Coronary artery (tissue), 2 donors: ENCODE results near the gene TYW1.
"Not testable (repeated sequence)": the region's sequence is repeated elsewhere in the genome, so short reads cannot be mapped to it uniquely, and the experiment has no call there.

ENCODE experiments used
- DNase-seq: peaks from one replicate; pipeline ENCODE4 v3.0.0-alpha.2; 2017; ENCODE audit warnings: low spot score
- H3K27ac ChIP-seq, 2 donors: fragments of 200-600 bp; sonication (generic); one replicate each; pipeline ENCODE4 v1.5.1; 2016 to 2019
- H3K4me3 ChIP-seq: fragments of 200-600 bp; sonication (generic); 2 replicates; pipeline ENCODE4 v1.5.1; 2016; ENCODE audit warnings: mild to moderate bottlenecking, moderate library complexity
- TF ChIP-seq, protein P1 (sequence below): fragments of 200-600 bp; sonication (generic); IDR thresholded peaks from one replicate; pipeline ENCODE4 v1.5.1; 2019; ENCODE audit warnings: antibody characterized with exemption

Gene TYW1

GRCh38 chr7:67100956-67101361, 104.3 kb downstream of the TYW1 start:
- TF ChIP-seq, protein P1, sequence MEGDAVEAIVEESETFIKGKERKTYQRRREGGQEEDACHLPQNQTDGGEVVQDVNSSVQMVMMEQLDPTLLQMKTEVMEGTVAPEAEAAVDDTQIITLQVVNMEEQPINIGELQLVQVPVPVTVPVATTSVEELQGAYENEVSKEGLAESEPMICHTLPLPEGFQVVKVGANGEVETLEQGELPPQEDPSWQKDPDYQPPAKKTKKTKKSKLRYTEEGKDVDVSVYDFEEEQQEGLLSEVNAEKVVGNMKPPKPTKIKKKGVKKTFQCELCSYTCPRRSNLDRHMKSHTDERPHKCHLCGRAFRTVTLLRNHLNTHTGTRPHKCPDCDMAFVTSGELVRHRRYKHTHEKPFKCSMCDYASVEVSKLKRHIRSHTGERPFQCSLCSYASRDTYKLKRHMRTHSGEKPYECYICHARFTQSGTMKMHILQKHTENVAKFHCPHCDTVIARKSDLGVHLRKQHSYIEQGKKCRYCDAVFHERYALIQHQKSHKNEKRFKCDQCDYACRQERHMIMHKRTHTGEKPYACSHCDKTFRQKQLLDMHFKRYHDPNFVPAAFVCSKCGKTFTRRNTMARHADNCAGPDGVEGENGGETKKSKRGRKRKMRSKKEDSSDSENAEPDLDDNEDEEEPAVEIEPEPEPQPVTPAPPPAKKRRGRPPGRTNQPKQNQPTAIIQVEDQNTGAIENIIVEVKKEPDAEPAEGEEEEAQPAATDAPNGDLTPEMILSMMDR: no peak
- no peak for DNase-seq
- H3K4me3 ChIP-seq: no peak overlapping the region
- H3K27ac ChIP-seq: no peak overlapping the region

GRCh38 chr7:67104937-67105336, 108.3 kb downstream of the TYW1 start:
- not testable (repeated sequence) for H3K4me3 ChIP-seq, H3K27ac ChIP-seq, DNase-seq

GRCh38 chr7:67105377-67105776, 108.7 kb downstream of the TYW1 start:
- TF ChIP-seq, protein P1: no peak
- Histone ChIP-seq H3K4me3 (no peak overlapping the region), H3K27ac (no peak overlapping the region)
- DNase-seq: no peak

- not testable (repeated sequence) for H3K4me3 ChIP-seq, H3K27ac ChIP-seq, DNase-seq
Observed at GRCh38 chr7:67106255-67106654, 109.6 kb downstream of the TYW1 start.

- not testable (repeated sequence) for DNase-seq, H3K27ac ChIP-seq, H3K4me3 ChIP-seq
Observed at GRCh38 chr7:67111342-67111741, 114.7 kb downstream of the TYW1 start.

- not testable (repeated sequence) for H3K27ac ChIP-seq, H3K4me3 ChIP-seq, DNase-seq
Observed at GRCh38 chr7:67114483-67115246, 118.0 kb downstream of the TYW1 start.

DNA sequence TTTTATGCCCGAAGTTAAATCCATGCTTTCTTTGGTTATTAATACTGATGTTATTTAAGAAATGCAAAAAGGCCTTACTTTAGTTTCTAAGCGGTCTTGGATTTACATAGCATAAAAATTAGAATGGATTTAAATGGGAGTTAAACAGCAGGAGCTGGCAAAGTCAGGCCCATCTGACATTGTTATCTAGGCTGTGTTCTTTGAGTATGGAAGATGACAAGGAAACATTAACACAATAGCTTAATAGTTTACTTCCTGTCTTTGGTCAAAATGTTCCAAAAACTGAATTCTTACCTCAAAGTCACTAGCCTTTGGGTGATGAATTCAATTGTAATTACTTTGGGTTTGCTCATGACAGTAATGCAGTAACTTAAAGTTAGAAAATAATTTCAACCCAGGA, 123.9 kb downstream of the TYW1 start:
- not testable (repeated sequence) for H3K27ac ChIP-seq, H3K4me3 ChIP-seq, DNase-seq

DNA sequence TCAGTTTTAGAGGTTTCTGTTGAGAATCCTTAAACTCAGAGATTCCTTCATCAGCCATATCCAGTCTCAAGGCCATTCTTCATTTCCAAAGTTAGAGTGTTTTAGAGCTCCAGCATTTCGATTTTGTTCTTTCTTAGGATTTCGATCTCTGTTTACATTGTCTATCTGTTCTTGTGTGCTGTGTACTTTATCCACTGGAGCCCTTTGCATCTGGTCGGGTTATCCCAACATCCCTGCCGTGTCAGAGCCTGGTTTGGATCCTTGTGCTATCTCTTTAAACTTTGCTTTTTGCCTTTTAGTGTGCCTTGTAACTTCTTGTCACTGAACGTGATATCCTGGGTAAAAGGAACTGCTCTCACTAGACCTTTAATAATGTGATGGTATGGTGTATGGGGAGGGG, 131.6 kb downstream of the TYW1 start:
- H3K27ac ChIP-seq, DNase-seq, H3K4me3 ChIP-seq: not testable (repeated sequence)

- not testable (repeated sequence) for DNase-seq, H3K27ac ChIP-seq, H3K4me3 ChIP-seq
Observed at GRCh38 chr7:67130766-67131165, 134.1 kb downstream of the TYW1 start.

GRCh38 chr7:67134912-67135311, 138.3 kb downstream of the TYW1 start:
- H3K27ac ChIP-seq, DNase-seq, H3K4me3 ChIP-seq: not testable (repeated sequence)

GRCh38 chr7:67135617-67136486, 139.2 kb downstream of the TYW1 start:
- not testable (repeated sequence) for H3K4me3 ChIP-seq, DNase-seq, H3K27ac ChIP-seq

GRCh38 chr7:67137489-67137888, 140.9 kb downstream of the TYW1 start:
- not testable (repeated sequence) for DNase-seq, H3K27ac ChIP-seq, H3K4me3 ChIP-seq

- H3K27ac ChIP-seq, H3K4me3 ChIP-seq, DNase-seq: not testable (repeated sequence)
Observed at GRCh38 chr7:67139876-67140275, 143.2 kb downstream of the TYW1 start.

DNA sequence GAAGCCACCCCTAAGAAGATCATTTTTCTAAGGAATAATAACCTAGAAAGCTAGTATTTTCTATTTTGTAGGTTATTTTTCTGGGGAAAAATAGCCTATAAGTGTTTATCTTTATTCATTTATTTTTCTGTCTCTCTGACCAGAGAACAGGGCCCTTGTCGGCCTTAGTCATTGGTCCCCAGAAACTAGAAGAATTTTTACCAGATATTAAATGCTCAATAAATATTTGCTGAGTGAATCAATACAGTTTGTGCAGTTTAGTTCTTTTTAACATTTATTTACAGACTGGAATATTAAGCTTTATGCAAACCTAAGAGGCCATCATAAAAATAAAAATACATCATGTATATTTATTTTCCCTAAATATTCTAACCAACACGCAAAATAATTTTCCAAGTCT, 144.4 kb downstream of the TYW1 start:
- not testable (repeated sequence) for DNase-seq, H3K27ac ChIP-seq, H3K4me3 ChIP-seq

- DNase-seq, H3K27ac ChIP-seq: not testable (repeated sequence)
Observed at GRCh38 chr7:67143091-67143786, 146.6 kb downstream of the TYW1 start.

DNA sequence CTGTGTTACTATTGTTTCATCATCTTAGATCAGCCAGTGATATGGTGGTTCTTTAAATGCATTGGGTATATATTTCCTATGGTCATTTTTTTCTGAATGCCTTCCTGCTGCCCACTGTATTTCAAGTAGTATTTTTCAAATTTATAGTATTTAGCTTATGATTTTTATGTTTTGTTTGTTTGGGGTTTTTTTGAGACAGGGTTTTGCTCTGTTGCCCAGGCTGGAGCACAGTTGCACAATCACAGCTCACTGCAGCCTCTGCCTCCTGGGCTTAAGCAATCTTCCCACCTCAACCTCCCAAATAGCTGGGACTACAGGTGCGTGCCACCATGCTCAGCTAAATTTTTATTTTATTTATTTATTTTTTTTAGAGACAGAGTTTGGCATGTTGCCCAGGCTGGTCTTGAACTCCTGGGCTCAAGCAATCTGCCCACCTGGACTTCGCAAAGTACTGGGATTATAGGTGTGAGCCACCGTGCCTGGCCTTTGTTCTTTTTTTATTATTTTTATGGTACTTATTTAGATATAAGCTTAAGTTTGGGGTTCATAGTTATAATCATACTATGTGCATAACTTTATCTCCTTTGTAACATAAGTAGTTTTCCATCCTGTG, 149.1 kb downstream of the TYW1 start:
- not testable (repeated sequence) for H3K27ac ChIP-seq, DNase-seq, H3K4me3 ChIP-seq

More at GRCh38 chr7:67143091-67143786, 146.6 kb downstream of the TYW1 start:
- H3K4me3 ChIP-seq: not testable (repeated sequence)
